Stimulated activated CD4-positive, alpha-beta T cell treated with anti-CD3 and anti-CD28 coated beads, Interleukin-1b, Interleukin-23, amount 100 ng/mL, for 48 hours (primary cell): ENCODE measurements around the gene ARMC9.
"Not testable (repeated sequence)": the region's sequence is repeated elsewhere in the genome, so short reads cannot be mapped to it uniquely, and the experiment has no call there.

Experiments used
- DNase-seq: peaks from one replicate; pipeline ENCODE4 v3.0.0-alpha.2; 2020

ARMC9 gene

DNA sequence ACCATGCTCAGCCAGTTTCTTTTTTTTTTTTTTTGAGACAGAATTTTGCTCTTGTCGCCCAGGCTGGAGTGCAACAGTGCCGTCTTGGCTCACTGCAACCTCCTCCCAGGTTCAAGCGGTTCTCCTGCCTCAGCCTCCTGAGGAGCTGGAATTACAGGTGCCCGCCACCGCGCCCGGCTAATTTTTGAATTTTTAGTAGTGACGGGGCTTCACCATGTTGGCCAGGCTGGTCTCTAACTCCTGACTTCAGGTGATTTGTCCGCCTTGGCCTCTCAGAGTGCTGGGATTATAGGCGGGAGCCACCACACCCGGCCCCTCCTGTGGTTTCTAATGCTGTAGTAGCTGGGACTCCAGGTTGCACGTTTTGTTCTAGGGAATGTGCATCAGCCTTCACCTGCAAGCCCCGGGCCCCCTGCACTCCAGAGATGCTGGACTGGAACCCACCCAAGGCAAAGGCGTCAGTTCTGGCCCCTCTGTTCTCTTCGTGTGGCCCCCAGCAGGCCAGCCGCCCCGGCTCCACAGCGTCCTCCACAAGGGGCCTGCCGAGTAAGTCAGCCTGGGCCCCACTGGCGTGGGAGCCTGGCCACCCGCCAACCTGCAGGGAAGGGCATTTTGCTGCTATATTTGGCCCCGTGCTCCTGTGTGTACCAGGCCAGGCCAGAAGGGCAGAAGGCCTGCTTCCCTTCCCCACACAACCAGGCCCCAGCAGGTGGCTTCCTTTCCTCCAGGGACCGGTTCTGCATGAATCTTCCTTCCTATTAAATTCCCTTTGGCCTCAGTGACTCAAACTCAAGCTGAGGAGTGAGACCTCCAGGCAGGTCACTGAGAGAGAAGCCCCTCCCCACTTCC is 171.4 kb downstream of the ARMC9 start:
- DNase-seq: no peak

DNA sequence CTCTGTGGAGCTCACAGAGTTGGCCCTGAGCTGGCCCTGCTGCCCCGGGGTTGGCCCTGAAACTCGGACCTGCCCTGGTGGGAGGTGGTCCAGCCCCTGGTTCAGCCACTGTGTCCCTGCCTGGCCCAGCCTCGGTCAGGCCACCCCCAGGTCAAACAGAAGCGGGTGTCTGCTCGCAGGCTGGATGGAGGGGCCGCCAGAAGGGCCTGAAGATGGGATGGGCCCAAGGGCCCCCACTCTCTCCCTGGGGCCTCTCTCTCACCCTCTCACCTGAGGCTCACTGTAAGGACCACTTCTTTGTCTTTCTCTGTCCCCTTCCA is 172.0 kb downstream of the ARMC9 start:
- no peak for DNase-seq

DNA sequence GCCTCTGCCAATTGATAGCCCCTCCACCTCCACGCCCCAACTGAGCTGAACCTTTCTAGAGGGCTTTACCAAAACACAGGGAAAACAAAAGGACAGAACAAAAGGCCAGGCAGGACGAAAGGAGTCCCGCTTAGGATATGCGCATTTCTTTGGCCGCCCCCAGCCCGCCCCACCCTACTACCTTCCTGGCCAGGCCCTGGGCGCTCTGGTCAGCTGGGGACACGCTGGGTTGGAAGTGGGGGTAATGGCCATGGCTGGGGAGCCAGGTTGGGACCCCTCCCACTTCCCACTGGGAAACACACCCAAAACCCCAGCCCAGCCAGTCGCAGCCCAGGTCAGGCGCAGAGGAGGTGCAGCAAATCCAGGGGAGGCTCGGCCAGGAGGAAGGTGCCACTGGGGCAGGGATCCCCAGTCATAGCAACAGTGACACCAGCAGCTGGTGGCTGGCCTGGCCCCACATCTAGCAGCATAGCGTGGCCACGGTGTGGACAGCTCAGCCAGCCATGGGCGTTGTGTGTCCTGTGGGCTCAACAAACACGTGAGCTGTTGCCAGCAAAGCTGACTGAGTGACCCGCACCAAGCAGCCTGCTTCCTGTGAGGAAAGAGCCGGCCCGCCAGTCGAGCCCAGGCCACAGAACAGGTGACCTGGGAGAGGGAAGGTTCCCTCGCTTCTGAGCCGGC is 172.5 kb downstream of the ARMC9 start:
- DNase-seq: no peak

DNA sequence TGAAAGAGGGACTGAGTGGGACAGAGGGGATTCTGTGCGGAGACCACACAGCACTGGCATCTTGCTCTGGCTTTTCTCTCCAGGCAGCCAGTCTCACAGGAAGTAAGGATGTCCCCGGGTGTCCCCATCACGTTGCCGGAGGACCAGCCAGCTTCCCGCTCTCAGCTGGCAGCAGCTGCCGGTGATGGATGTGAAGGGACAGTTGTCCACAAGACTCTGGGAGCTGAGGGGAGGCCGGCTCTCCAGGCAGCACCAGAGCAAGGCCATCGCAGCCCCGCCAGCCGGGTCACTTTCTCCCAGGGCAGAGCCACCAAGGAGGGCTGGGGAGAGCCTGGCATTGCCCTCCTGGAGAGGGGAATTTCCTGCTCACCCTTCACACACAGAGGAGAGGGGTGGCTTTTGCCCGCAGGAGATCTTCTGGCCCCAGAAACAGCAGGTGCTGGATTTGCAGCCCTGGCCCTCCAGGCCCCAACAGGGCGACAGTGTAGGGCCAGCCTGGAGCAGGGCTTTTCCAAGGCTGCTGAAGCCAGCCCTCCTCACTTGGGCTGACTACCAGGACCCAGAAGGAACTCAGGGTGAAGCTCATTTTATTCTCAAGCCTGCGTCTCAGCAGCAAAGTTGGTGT is 173.1 kb downstream of the ARMC9 start:
- no peak for DNase-seq

DNA sequence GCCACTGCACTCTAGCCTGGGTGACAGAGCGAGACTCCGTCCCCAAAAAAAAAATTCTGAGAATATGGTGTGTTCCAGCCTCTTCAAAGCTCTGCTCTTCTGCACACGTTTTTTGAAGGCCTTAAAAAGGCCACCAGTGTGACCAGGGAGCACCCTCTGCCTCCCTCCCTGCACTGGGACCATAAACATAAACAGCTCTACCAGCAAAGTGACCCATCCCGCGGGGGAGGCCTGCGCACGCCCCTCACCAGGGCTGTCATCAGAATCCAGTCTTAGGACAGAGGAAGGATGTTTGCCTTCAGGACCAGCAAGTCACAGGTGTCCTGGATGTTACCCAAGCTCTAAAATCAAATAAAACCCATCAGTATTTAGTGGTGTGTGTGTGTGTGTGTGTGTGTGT is 173.9 kb downstream of the ARMC9 start:
- no peak for DNase-seq

DNA sequence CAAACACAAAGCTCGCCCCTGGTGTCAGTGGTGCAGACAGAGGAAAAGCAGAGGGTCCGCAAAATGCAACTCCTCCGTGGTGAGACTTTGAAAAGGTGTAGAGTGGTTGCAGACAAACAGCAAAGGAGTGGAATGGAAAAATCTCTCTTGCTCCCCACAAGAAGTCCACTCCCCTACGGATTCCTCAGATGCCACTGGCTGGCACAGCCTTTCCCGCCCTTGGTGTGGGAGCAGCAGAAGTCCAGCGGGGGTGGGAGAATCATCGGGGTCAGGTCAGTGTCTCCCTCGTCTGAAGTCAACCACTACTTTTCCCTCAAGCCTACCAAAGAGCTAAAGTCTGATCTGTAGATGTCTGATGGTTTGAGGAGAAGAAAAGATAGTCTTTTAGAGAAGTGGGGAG is 174.8 kb downstream of the ARMC9 start:
- DNase-seq: no peak

DNA sequence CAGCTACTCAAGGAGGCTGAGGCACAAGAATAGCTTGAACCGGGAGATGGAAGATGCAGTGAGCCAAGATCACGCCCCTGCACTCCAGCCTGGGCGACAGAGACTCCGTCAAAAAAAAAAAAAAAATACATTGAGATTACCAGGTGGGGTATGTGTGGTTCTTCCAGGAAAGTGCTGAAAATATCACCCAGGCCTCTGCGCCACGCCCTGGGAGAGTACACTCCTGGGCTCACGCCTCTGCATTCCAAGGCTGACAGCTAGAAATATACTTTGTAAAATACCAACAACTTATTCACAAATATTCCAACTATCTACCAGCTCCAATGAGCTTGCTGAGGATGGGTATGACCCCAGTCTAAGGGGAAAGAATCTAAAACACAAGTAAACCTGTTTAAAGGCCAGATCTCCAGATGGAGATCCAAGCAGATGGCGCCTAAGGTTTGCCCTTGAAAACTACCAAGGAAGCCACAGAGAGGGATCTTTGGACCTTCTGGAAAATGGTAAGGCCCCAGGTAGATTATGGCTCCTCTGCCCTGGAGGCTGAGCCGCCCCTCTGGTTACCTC is 175.4 kb downstream of the ARMC9 start:
- DNase-seq: no peak

DNA sequence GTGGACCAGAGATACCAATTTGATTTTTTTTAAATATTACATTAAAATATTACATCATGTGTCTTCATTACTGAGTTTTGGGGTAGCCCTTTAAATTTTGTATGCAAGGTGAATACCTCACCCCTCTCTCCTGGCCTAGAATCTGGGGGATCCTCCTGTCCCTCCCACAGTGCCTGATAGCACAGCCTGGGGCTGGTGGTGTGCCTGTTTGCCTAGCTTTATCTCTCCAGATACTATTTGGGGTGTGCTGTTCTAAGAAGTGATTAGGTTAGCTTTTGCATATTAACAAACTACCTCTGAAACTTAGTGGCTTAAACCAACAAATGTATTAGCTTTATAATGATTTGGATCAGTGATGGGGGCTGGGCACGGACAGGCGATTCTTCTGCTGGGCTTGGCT is 176.3 kb downstream of the ARMC9 start:
- DNase-seq: no peak

DNA sequence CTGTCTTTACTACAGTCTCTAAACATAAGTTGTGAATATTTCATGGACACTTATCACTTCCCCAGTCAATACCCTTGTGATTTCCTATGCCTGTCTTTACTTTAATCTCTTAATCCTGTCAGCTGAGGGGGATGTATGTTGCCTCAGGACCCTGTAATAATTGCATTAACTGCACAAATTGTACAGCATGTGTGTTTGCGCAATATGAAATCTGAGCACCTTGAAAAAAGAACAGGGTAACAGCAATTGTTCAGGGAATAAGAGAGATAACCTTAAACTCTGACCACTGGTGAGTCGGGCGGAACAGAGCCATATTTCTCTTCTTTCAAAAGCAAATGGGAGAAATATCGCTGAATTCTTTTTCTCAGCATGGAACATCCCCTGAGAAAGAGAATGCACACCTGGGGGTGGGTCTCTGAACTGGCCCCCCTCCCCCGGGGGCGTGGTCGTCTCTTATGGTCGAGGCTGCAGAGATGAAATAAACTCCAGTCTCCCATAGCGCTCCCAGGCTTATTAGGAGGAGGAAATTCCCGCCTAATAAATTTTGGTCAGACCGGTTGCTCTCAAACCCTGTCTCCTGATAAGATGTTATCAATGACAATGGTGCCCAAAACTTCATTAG is 177.7 kb downstream of the ARMC9 start:
- not testable (repeated sequence) for DNase-seq

DNA sequence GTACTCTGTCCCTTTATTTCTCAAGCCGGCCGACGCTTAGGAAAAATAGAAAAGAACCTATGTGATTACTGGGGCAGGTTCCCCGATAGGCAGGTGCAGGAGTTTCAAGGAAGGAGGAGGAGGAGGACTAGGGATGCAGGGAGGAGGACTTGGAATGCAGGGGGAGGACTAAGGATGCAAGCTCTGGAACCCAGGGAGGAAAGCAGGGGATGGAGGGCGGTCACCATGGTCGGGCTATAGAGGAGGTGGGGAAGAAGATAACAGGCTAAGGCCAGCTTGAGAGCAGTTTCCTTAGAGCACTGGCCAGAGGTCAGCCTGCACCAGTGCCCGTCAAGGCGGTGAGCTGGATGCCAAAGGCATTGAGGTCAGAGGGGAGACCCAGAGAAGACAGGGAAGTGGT is 178.4 kb downstream of the ARMC9 start:
- no peak for DNase-seq

DNA sequence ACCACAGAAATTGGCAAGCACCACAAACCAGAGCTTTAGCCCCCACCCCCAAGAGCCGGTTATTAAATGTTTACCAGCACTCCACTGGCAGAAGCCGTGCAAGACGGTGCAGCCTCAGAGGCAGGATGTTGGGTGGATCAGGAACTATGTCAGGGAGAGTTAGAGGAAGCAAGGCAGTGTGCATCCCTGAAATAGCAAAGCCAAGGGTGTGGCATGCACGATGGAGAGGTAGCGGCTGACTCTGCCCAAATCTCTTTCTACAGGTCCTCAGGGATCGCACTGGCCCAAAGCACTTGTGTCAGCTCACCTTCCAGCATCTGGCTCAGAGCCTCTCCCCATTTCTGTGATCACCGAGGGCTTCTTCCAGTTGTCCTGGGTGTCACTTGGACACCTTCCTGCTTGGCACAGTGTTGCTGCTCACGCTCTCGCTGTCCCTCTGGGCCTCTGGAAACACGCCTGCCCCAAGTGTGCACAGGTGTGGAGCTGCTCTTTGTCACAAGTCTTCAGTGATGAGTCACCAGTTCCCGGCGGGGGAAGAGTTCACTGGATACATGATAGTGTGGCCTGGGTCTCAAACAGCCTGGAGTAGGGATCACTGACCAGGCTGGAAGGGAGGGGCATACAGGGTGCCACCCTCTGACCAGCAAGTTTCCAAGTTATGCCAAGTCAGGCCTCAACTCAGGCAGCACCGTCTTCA is 179.7 kb downstream of the ARMC9 start:
- no peak for DNase-seq

DNA sequence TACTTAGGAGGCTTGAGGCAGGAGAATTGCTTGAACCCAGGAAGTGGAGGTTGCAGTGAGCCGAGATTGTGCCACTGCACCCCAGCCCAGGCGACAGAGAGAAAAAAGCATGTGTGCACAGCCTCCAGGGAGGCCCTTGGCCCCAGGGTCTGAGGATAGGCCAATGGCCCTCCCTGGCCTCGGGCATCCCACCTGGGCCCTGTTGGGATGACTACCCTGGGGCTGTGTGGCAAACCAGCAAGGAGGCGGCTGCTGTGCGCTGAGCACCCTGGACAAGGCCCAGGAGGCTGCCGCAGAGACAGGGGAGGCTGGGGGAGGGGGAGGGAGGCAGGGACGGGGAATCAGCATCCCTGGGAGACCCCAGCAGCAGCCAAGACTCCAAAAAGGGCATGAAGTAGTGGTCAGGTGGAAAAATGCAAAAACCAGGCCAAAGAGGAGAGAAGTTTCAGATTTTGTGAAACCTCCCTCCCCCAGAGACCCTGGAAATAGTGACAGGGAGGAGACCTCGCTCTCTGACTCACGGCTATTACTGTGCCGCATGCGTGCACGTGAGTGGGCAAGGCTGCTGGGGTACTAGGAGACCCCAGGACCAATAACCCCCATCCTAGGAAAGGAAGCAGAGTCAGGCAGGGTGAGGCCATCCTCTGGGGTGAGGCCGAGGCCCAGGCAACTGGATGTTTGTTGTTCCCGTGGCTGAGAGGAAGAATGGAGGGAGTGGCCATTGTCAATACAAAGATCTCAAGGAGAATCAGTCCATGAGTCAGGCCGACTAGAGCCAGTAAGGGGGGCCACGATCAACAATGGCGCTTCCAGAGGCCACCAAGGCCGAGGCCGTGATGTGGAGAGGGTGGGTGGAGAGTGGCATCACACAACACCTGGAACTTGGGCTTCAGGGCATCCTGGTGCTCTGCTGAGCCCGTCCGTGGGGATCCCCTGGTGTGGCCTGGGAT is 181.1 kb downstream of the ARMC9 start:
- no peak for DNase-seq

DNA sequence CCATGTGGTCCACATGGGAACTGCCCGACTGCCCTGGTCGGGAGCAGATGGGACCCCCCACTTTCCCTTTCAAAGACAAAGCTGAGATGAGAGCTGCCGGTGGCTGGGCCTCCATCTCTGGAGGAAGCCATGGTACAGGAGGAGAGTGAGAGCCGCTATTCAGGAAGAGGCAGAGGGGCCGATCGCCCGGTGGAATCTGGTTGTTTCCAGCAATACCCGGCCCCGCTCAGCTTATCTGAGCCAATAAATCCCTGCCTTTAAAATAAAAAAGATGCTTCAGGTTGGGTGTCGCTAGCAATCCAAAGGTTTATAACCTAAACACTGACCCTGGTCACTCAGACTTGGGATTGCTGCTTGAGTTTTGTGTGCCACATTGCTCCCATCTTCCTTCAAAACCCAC is 181.9 kb downstream of the ARMC9 start:
- no peak for DNase-seq

DNA sequence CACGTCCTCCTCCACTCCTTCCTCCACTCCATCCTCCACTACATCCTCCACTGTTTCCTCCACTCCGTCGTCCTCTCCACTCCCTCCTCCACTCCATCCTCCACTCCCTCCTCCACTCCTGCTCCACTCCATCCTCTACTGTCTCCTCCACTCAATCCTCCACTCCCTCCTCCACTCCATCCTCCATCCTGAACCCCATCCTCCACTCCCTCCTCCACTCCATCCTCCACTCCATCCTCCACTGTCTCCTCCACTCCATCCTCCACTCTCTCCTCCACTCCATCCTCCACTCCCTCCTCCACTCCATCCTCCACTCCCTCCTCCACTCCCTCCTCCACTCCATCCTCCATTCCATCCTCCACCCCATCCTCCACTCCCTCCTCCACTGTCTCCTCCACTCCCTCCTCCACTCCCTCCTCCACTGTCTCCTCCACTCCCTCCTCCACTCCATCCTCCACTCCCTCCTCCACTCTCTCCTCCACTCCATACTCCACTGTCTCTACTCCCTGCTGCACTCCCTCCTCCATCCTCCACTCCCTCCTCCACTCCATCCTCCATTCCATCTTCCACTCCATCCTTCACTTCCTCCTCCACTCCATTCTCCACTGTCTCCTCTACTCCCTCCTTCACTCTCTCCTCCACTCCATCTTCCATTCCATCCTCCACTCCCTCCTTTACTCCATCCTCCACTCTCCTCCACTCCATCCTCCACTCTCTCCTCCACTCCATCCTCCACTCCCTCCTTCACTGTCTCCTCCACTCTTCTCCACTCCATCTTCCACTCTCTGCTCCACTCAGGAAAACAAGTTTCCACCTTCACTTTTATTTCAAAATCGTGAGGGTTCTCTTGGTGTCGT is 182.8 kb downstream of the ARMC9 start:
- no peak for DNase-seq

DNA sequence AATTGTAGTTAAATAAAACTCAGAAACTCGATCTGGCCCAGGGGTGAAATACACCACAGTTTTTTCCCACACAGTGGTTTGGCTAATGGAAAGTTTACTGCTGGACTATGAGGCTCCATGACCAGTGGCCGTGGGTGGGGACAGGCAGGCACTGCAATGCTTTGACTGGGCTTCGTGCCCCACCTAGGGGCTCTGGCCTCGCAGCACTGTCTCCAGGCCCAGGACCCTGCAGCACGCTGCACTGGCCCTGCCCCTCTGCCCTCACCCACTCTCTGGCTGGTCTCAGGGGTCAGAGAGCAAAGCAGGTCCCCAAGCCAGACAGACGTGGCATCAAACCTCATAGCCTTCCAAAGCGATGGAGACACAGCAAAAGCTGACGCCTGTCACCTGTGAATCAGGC is 183.7 kb downstream of the ARMC9 start:
- DNase-seq: no peak

DNA sequence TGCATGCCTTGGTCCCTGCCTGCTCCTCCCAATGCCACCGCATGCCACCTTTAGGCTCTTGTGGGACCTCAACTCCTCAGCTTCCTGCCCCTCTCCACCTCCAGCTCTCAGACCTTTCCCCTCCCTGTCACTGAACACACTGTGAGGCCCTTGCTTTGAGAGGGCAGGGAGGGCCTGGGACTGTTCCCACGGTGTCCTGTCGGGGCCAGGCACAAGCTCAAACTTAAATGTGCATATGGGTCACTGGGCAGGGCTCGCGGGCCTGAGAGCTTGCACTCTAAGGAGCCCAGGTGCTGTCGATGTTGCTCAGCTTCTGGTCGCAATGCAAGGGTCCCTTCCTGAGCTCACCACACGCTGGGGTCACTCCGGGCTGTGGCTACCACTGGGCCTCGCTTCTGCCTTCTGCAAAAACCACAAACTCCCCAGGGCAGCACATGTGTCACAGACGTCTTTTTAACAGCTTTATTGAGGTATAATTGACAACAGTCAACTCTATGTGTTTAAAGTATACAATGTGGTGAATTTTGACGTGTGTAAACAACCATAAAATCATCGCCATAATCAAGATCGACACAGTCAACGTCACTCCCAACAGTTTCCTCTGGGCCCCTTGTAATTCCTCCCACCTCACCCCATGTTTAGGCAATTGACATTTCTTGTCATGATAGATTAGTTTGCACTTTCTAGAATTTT is 185.1 kb downstream of the ARMC9 start:
- no peak for DNase-seq

DNA sequence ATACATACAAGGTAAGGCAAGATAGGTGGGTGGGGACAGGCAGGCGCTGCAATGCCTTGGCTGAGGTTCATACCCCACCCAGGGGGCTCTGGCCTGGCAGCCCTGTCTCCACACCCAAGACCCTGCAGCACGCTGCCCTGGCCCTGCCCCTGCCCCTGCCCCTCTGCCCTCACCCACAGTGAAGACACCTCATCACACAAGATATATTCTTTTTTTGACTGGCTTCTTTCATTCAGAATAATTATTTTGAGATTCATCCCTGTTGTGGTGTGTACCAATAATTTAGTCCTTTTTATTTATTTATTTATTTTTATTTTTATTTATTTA is 185.6 kb downstream of the ARMC9 start:
- DNase-seq: no peak

DNA sequence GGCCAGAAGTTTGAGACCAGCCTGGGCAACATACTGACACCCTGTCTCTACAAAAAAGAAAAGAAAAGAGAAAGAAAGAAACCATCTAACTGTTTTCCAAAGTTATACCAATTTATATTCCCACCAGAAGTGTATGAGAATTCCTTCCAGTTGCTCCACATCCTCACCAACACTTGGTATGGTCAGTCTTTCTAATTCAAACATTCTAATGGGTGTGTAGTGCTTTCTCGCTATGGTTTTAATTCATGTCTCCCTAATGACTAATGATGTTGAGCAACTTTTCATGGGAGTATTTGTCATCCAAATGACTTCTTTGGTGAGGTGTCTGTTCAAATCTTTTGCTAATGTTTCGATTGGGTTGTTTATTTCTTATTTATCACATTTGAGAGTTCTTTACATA is 186.5 kb downstream of the ARMC9 start:
- DNase-seq: no peak

DNA sequence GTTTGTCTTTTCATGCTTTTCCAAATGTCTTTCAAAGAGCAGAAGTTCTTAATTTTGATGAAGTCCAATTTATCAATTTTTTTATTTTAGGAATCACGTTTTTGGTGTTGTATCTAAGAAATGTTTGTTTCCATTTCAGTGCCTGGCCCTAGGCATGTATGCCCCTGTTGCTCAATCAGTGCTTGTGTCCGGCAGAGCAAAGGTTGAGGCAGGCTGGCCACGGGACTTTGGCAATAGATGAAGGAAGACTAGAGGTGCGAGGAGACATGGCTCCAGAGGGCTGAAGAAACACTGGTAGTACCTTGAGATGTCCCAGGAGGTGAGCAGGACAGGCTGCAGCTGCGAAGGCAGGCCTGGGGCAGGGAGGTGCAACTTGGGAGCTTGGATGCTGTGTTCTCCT is 187.0 kb downstream of the ARMC9 start:
- no peak for DNase-seq

DNA sequence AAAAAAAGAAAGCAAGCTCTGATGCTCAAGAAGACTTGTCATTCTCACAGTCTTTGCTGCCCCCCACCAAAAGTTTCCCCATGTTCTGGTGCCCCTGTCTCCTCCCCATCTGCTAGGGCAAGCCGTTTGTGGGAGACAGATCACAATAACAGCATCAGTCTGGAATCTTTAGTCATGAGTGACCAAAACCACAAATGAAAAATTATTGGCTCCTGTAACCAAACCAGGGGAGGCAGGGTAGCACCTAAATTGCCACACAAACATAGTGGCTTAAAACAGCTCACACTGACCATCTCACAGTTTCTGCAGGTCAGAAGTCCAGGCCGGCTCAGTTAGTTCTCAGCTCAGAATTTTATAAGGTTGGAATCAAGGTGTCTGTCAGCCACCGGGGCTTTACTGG is 188.0 kb downstream of the ARMC9 start:
- DNase-seq: no peak
